Skeletal muscle satellite cell (primary cell): ENCODE measurements around the gene CLDN19.
A peak's percentile ranks its signal among the peaks of the same experiment; 100 is the strongest.
"Not testable (repeated sequence)": the region's sequence is repeated elsewhere in the genome, so short reads cannot be mapped to it uniquely, and the experiment has no call there.

Experiments used
- H3K27me3 ChIP-seq: 2 replicates; pipeline ENCODE4 v1.7.0; 2013; ENCODE audit warnings: low read length; ENCODE audit not compliant: control insufficient read depth, insufficient read depth
- H3K36me3 ChIP-seq: 2 replicates; pipeline ENCODE4 v1.7.0; 2013; ENCODE audit warnings: mild to moderate bottlenecking, control low read depth, low read length; ENCODE audit not compliant: insufficient read depth
- H3K4me1 ChIP-seq: 2 replicates; pipeline ENCODE4 v1.7.0; 2013; ENCODE audit warnings: low read length; ENCODE audit not compliant: control insufficient read depth, insufficient read depth
- H3K4me2 ChIP-seq: 2 replicates; pipeline ENCODE4 v1.7.0; 2013; ENCODE audit warnings: mild to moderate bottlenecking, low read length
- H3K4me3 ChIP-seq: 2 replicates; pipeline ENCODE4 v1.7.0; 2013; ENCODE audit warnings: low read length
- H3K9ac ChIP-seq: 2 replicates; pipeline ENCODE4 v1.7.0; 2013; ENCODE audit warnings: mild to moderate bottlenecking, low read depth, low read length, moderate library complexity
- H3K9me3 ChIP-seq: replicated peaks from 2 replicates; pipeline ENCODE4 v1.7.0; 2013; ENCODE audit warnings: mild to moderate bottlenecking, control low read depth, low read length

CLDN19 gene

GRCh38 chr1:42757892-42758275 lies 17.8 kb upstream of the CLDN19 start:
- H3K4me1 ChIP-seq: peaks cover 5% of the 10 kb centered on the region
- H3K9me3 ChIP-seq: no peaks in the 10 kb centered on the region

GRCh38 chr1:42756956-42757891 lies 17.2 kb upstream of the CLDN19 start:
- peaks cover 79% of the 10 kb centered on the region for H3K36me3 ChIP-seq
- H3K27me3 ChIP-seq: no peaks in the 10 kb centered on the region
- no peak overlapping the region for H3K9ac ChIP-seq
- no peak overlapping the region for H3K4me2 ChIP-seq
- H3K4me3 ChIP-seq: no peak overlapping the region
- H3K9me3 ChIP-seq: no peaks in the 10 kb centered on the region
- peaks cover 8% of the 10 kb centered on the region for H3K4me1 ChIP-seq

More at GRCh38 chr1:42757892-42758275, 17.8 kb upstream of the CLDN19 start:
- H3K9ac ChIP-seq: no peak overlapping the region
- no peak overlapping the region for H3K4me2 ChIP-seq
- H3K4me3 ChIP-seq: no peak overlapping the region
- no peaks in the 10 kb centered on the region for H3K27me3 ChIP-seq
- H3K36me3 ChIP-seq: peaks cover 75% of the 10 kb centered on the region

- Histone ChIP-seq H3K4me1 (peaks cover 8% of the 10 kb centered on the region), H3K9ac (peak overlapping the region; percentile 2), H3K4me3 (no peak overlapping the region), H3K27me3 (no peaks in the 10 kb centered on the region), H3K9me3 (no peaks in the 10 kb centered on the region), H3K36me3 (peaks cover 83% of the 10 kb centered on the region), H3K4me2 (peak overlapping the region; percentile 2)
These were observed 13.0 kb upstream of the CLDN19 start for GRCh38 chr1:42753070-42753469.

GRCh38 chr1:42752284-42752683 lies 12.2 kb upstream of the CLDN19 start:
- H3K36me3 ChIP-seq: peaks cover 83% of the 10 kb centered on the region
- no peak overlapping the region for H3K4me2 ChIP-seq
- no peaks in the 10 kb centered on the region for H3K27me3 ChIP-seq
- peaks cover 8% of the 10 kb centered on the region for H3K4me1 ChIP-seq
- no peak overlapping the region for H3K9ac ChIP-seq
- no peaks in the 10 kb centered on the region for H3K9me3 ChIP-seq
- no peak overlapping the region for H3K4me3 ChIP-seq

GRCh38 chr1:42751511-42752070 lies 11.6 kb upstream of the CLDN19 start:
- H3K9ac ChIP-seq, H3K4me2 ChIP-seq, H3K4me3 ChIP-seq, H3K4me1 ChIP-seq, H3K27me3 ChIP-seq, H3K9me3 ChIP-seq: not testable (repeated sequence)
- peaks cover 84% of the 10 kb centered on the region for H3K36me3 ChIP-seq

- no peaks in the 10 kb centered on the region for H3K27me3 ChIP-seq
- peaks cover 82% of the 10 kb centered on the region for H3K36me3 ChIP-seq
- no peak overlapping the region for H3K9ac ChIP-seq
- no peaks in the 10 kb centered on the region for H3K9me3 ChIP-seq
- peaks cover 8% of the 10 kb centered on the region for H3K4me1 ChIP-seq
- no peak overlapping the region for H3K4me3 ChIP-seq
- no peak overlapping the region for H3K4me2 ChIP-seq
These were observed 10.0 kb upstream of the CLDN19 start for GRCh38 chr1:42750041-42750440.

- no peaks in the 10 kb centered on the region for H3K27me3 ChIP-seq
- H3K4me1 ChIP-seq: peaks cover 8% of the 10 kb centered on the region
- peaks cover 69% of the 10 kb centered on the region for H3K36me3 ChIP-seq
- no peak overlapping the region for H3K4me3 ChIP-seq
- H3K4me2 ChIP-seq: no peak overlapping the region
- no peak overlapping the region for H3K9ac ChIP-seq
- H3K9me3 ChIP-seq: no peaks in the 10 kb centered on the region
These were observed 8.7 kb upstream of the CLDN19 start for GRCh38 chr1:42748461-42749410.

- peaks cover 66% of the 10 kb centered on the region for H3K36me3 ChIP-seq
- H3K27me3 ChIP-seq: no peaks in the 10 kb centered on the region
- no peak overlapping the region for H3K9ac ChIP-seq
These were observed 8.0 kb upstream of the CLDN19 start for GRCh38 chr1:42748021-42748420.

GRCh38 chr1:42747125-42747524 lies 7.1 kb upstream of the CLDN19 start:
- H3K4me3 ChIP-seq: no peak overlapping the region
- no peaks in the 10 kb centered on the region for H3K9me3 ChIP-seq
- H3K36me3 ChIP-seq: peaks cover 57% of the 10 kb centered on the region
- no peaks in the 10 kb centered on the region for H3K27me3 ChIP-seq
- H3K4me1 ChIP-seq: no peaks in the 10 kb centered on the region
- no peak overlapping the region for H3K9ac ChIP-seq
- H3K4me2 ChIP-seq: no peak overlapping the region

More at GRCh38 chr1:42748021-42748420, 8.0 kb upstream of the CLDN19 start:
- H3K4me3 ChIP-seq: no peak overlapping the region
- H3K4me1 ChIP-seq: peaks cover 4% of the 10 kb centered on the region
- no peaks in the 10 kb centered on the region for H3K9me3 ChIP-seq
- no peak overlapping the region for H3K4me2 ChIP-seq

- Histone ChIP-seq H3K4me1 (no peaks in the 10 kb centered on the region), H3K36me3 (peaks cover 52% of the 10 kb centered on the region), H3K27me3 (no peaks in the 10 kb centered on the region), H3K4me3 (no peak overlapping the region), H3K9ac (no peak overlapping the region), H3K4me2 (no peak overlapping the region), H3K9me3 (no peaks in the 10 kb centered on the region)
These were observed 6.5 kb upstream of the CLDN19 start for GRCh38 chr1:42746436-42747105.

- Histone ChIP-seq H3K36me3 (peaks cover 51% of the 10 kb centered on the region), H3K27me3 (no peaks in the 10 kb centered on the region), H3K9ac (no peak overlapping the region), H3K4me3 (no peak overlapping the region), H3K4me2 (no peak overlapping the region), H3K9me3 (no peaks in the 10 kb centered on the region), H3K4me1 (no peaks in the 10 kb centered on the region)
These were observed 5.8 kb upstream of the CLDN19 start for GRCh38 chr1:42745851-42746250.
